ENCODE data around the gene ARSI. TPM values are rescaled to one million over a fixed set of nuclear protein-coding genes. Genes with fewer than 3 reads are reported as not detected.

ARSI gene
- total RNA-seq, 1 donor from 2014 or later: not detected

DNA sequence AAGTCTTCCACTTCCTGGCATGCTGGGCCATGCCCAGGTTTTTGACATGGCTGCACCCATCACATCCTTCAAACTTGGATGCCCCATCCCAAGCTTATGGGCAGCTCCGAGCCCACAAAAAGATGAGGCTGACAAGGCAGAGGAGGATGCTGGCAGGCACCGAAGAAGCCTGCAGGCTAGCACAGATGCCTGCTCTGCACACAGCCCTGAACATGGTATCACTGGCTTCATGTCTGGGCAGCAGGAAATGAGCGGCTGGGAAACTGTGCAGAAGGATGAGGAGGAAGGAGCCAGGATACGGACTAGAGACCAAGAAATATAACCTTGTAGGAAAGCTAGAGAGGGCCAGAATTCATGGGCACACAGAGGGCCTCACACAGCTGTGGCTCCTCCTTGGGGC lies 27.9 kb downstream of the ARSI start:
- Mint-ChIP-seq H3K27ac (no peak overlapping the region), H3K4me3 (no peak overlapping the region), H3K4me1 (no peaks in the 10 kb centered on the region), H3K27me3 (peaks cover 14% of the 10 kb centered on the region), H3K36me3 (ENCODE audit: low read depth) (no peaks in the 10 kb centered on the region), H3K9me3 (no peaks in the 10 kb centered on the region)
- no peak for DNase-seq
- POLR2A ChIA-PET: no interaction called here
- CTCF ChIA-PET: no interaction called here
- intact Hi-C loops (cut with micrococcal nuclease): no loop called here
- no peak for TF ChIP-seq CTCF (IDR thresholded peaks at IDR 0.05)
- no peak for ATAC-seq (ENCODE audit: low read depth)

DNA sequence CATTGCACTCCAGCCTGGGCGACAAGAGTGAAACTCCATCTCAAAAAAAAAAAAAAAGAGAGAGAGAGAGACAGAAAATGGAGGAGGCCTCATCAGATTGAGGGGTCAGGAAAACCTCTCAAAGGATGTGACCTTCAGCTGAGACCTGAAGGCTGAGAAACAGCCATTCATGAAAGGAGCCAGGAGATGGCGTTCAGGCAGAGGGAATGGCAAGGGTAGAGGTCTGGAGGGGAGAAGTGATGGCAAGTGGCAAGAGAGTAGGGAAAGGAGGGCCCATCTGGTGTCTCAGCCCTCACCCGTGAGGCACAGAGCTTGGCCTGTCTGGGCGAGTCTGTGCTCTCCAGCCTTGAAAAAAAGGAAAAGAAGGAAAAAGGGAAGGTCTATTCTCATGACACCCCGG lies 30.2 kb downstream of the ARSI start:
- Mint-ChIP-seq H3K27ac (no peak overlapping the region), H3K4me1 (no peaks in the 10 kb centered on the region), H3K36me3 (ENCODE audit: low read depth) (no peaks in the 10 kb centered on the region), H3K27me3 (peaks cover 9% of the 10 kb centered on the region), H3K4me3 (no peak overlapping the region), H3K9me3 (no peaks in the 10 kb centered on the region)
- ChIA-PET CTCF (interaction anchor here (0.7 to 1.0 kb wide), 2 partner anchors 76 to 164 kb away, joined by 3 to 4 read pairs; no protein-coding TSS in a partner anchor), POLR2A (no interaction called here)
- ATAC-seq (ENCODE audit: low read depth) (no peak), DNase-seq (no peak)
- TF ChIP-seq CTCF (IDR thresholded peaks at IDR 0.05): no peak
- intact Hi-C loops (cut with micrococcal nuclease): loop anchor here (1.0 kb wide), 1 partner anchor 164 kb away; no protein-coding TSS in a partner anchor

DNA sequence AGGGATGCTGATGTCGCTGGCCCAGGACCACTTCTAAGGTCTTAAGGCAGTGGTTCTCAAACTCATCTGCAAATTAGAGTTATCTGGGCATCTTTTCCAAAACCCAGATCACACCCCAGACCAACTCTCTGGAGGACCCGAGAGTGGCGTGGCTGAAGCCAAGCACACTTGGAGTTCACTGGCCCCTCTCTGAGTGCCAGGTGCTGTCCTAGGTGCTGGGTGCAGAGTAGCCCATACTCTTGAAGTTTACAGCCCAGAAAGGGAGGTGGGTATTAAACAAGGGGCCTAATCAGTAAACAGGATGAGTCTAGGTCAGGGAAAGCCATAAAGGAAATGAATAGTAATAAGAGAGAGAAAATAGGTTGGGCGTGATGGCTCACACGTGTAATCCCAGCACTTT lies 30.8 kb downstream of the ARSI start:
- ChIA-PET CTCF (interaction anchor here (0.7 to 1.0 kb wide), 2 partner anchors 77 to 164 kb away, joined by 3 to 4 read pairs; no protein-coding TSS in a partner anchor), POLR2A (no interaction called here)
- H3K27me3 Mint-ChIP-seq: peaks cover 7% of the 10 kb centered on the region
- no peak for ATAC-seq (ENCODE audit: low read depth)
- no peaks in the 10 kb centered on the region for H3K9me3 Mint-ChIP-seq
- H3K27ac Mint-ChIP-seq: no peak overlapping the region
- H3K4me3 Mint-ChIP-seq: no peak overlapping the region
- intact Hi-C loops (cut with micrococcal nuclease): loop anchor here (1.0 kb wide), 1 partner anchor 164 kb away; no protein-coding TSS in a partner anchor
- no peaks in the 10 kb centered on the region for H3K4me1 Mint-ChIP-seq
- TF ChIP-seq CTCF (IDR thresholded peaks at IDR 0.05): no peak
- no peaks in the 10 kb centered on the region for H3K36me3 Mint-ChIP-seq (ENCODE audit: low read depth)
- no peak for DNase-seq

GRCh38 chr5:150271296-150271692 lies 31.4 kb downstream of the ARSI start:
- no peak overlapping the region for H3K4me3 Mint-ChIP-seq
- no peak for TF ChIP-seq CTCF (IDR thresholded peaks at IDR 0.05)
- no peaks in the 10 kb centered on the region for H3K9me3 Mint-ChIP-seq
- intact Hi-C loops (cut with micrococcal nuclease): no loop called here
- H3K27ac Mint-ChIP-seq: no peak overlapping the region
- H3K36me3 Mint-ChIP-seq (ENCODE audit: low read depth): no peaks in the 10 kb centered on the region
- no peaks in the 10 kb centered on the region for H3K4me1 Mint-ChIP-seq
- ATAC-seq (ENCODE audit: low read depth) (no peak), DNase-seq (no peak)
- peaks cover 7% of the 10 kb centered on the region for H3K27me3 Mint-ChIP-seq
- ChIA-PET POLR2A (no interaction called here), CTCF (no interaction called here)

- ChIA-PET CTCF (no interaction called here), POLR2A (no interaction called here)
- Mint-ChIP-seq H3K27me3 (peaks cover 7% of the 10 kb centered on the region), H3K36me3 (ENCODE audit: low read depth) (no peaks in the 10 kb centered on the region), H3K4me3 (no peak overlapping the region), H3K9me3 (no peaks in the 10 kb centered on the region), H3K27ac (no peak overlapping the region), H3K4me1 (no peaks in the 10 kb centered on the region)
- TF ChIP-seq CTCF (IDR thresholded peaks at IDR 0.05): no peak
- ATAC-seq (ENCODE audit: low read depth) (no peak), DNase-seq (no peak)
- intact Hi-C loops (cut with micrococcal nuclease): no loop called here
Observed at GRCh38 chr5:150270541-150271295, 32.0 kb downstream of the ARSI start.
